Measurements from ENCODE around the gene UGT1A4. TPM values are rescaled to one million over a fixed set of nuclear protein-coding genes. Genes with fewer than 3 reads are reported as not detected.

Gene UGT1A4
- total and polyA plus RNA-seq, 9 of the 15 experiments (the other 6 are each of a cell fraction or from before 2014, with no cell fraction given) = not detected

DNA sequence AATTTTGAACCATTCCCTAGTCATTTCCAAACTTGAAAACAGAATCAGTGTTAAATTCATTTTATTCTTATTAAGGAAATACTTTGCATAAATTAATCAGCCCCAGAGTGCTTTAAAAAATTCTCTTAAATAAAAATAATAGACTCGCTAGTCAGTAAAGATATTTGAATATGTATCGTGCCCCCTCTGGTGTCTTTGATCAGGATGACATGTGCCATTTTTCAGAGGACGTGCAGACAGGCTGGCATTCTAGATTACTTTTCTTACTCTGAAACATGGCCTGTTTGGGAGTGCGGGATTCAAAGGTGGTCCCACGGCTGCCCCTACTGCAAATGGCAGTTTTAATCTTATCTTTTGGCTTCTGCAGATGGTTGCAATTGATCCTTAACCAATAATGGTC, 54.0 kb downstream of the UGT1A4 start:
- intact Hi-C loops (cut with micrococcal nuclease) (no loop called here), in situ Hi-C loops (cut with MboI) (no loop called here)
- BruUV-seq (replicated peaks) = no TSS peak
- peaks cover 0 to 13% of the 10 kb centered on the region in 2 experiments; a peak in 3 of 5 replicates for H3K27me3 ChIP-seq (ENCODE audit: control insufficient read depth in 2 of 2, insufficient read depth in 2 of 2, low read length in 2 of 2)
- H3K27ac ChIP-seq (ENCODE audit: extremely low read depth, low read depth, low read length) = no peak overlapping the region
- H4K20me1 ChIP-seq (replicated peaks; ENCODE audit: control insufficient read depth, insufficient read depth, low read length) = no peaks in the 10 kb centered on the region
- no peak overlapping the region for H3K4me3 ChIP-seq
- no peaks in the 10 kb centered on the region for H3K9me1 ChIP-seq (ENCODE audit: control insufficient read depth, insufficient read depth, low read length)
- WGBS (ENCODE audit: insufficient coverage, low coverage, missing lambda C conversion rate) = 4% methylated on average over 5 of the region's 5 CpGs
- H3K4me1 ChIP-seq (replicated peaks in 1 of 2; ENCODE audit: control insufficient read depth in 2 of 2, insufficient read depth in 2 of 2, low read length in 2 of 2) = no peaks in the 10 kb centered on the region
- no peak for DNase-seq (ENCODE audit: extremely low read depth in 1 of 4, low spot score in 3 of 4)
- H3K9me3 ChIP-seq (replicated peaks; ENCODE audit: control insufficient read depth, insufficient read depth, low read depth, low read length) = no peaks in the 10 kb centered on the region
- no peak overlapping the region for H3K9ac ChIP-seq (ENCODE audit: insufficient read depth in 1 of 2, low read depth in 2 of 2, low read length in 2 of 2)
- no peaks in the 10 kb centered on the region for H3K36me3 ChIP-seq (ENCODE audit: control insufficient read depth, insufficient read depth, low read length)
- no peak for ATAC-seq
- H3K4me2 ChIP-seq (ENCODE audit: insufficient read depth, low read length) = no peak overlapping the region
- H2AFZ ChIP-seq (ENCODE audit: low read depth, low read length) = no peak overlapping the region
- H3K79me2 ChIP-seq (ENCODE audit: control insufficient read depth, insufficient read depth, low read length) = no peaks in the 10 kb centered on the region
- TF ChIP-seq HMGN3 (IDR thresholded peaks at IDR 0.05; ENCODE audit: borderline replicate concordance, extremely low read depth, insufficient read length, low read depth, low read length) (no peak), MED1 (CRISPR knock-in tag; IDR thresholded peaks at IDR 0.05; ENCODE audit: borderline replicate concordance) (no peak), TAL1 (IDR thresholded peaks at IDR 0.05) (no peak), HEY1 (CRISPR knock-in tag; IDR thresholded peaks at IDR 0.05; ENCODE audit: borderline replicate concordance) (no peak), GATAD2B (IDR thresholded peaks at IDR 0.05; ENCODE audit: borderline replicate concordance) (no peak), ARID1B (IDR thresholded peaks at IDR 0.05) (no peak), SRSF1 (IDR thresholded peaks at IDR 0.05; ENCODE audit: low read depth, low read length) (no peak), CCAR2 (IDR thresholded peaks at IDR 0.05; ENCODE audit: low read depth, low read length) (no peak), RB1 (IDR thresholded peaks at IDR 0.05; ENCODE audit: low read depth) (no peak), ZZZ3 (IDR thresholded peaks at IDR 0.05) (no peak), ZC3H8 (IDR thresholded peaks at IDR 0.05) (no peak), KAT8 (IDR thresholded peaks at IDR 0.05; ENCODE audit: low read depth) (no peak), XRCC4 (IDR thresholded peaks at IDR 0.05; ENCODE audit: extremely low read depth, insufficient read depth, insufficient read length) (no peak)
- FAIRE-seq = no peak
- POLR2A ChIA-PET = no interaction called here
- CTCF ChIA-PET (ENCODE audit: low intra/inter-chr PET ratio) = no interaction called here

Data from K562 (cell line).